Measurements from ENCODE around the gene CPXM2. TPM values are rescaled to one million over a fixed set of nuclear protein-coding genes. Genes with fewer than 3 reads are reported as not detected.

The CPXM2 gene
- total RNA-seq, result 5.8 TPM
- polyA plus RNA-seq, result 6.9 TPM
- long read RNA-seq, donor 1, result 0 reads
- long read RNA-seq, donor 2, result 0 reads
- long read RNA-seq, donor 3, partial matches to known transcripts, result 0 of 1 reads
- long read RNA-seq, donor 3, other reads (novel, unspliced or antisense), result 0 of 1 reads
- long read RNA-seq, donor 4, partial matches to known transcripts, result 0 of 1 reads
- long read RNA-seq, donor 4, other reads (novel, unspliced or antisense), result 0 of 1 reads
- long read RNA-seq, donor 5, partial matches to known transcripts, result 0 of 3 reads
- long read RNA-seq, donor 5, other reads (novel, unspliced or antisense), result 0 of 3 reads
- long read RNA-seq, donor 6, result 0 reads
- long read RNA-seq, donor 7, partial matches to known transcripts, result 0 of 1 reads
- long read RNA-seq, donor 7, other reads (novel, unspliced or antisense), result 0 of 1 reads
- long read RNA-seq, donor 8, result 0 reads
- long read RNA-seq, donor 9, partial matches to known transcripts, result 0 of 2 reads
- long read RNA-seq, donor 9, other reads (novel, unspliced or antisense), result 0 of 2 reads
- long read RNA-seq, donor 10, result 0 reads

DNA sequence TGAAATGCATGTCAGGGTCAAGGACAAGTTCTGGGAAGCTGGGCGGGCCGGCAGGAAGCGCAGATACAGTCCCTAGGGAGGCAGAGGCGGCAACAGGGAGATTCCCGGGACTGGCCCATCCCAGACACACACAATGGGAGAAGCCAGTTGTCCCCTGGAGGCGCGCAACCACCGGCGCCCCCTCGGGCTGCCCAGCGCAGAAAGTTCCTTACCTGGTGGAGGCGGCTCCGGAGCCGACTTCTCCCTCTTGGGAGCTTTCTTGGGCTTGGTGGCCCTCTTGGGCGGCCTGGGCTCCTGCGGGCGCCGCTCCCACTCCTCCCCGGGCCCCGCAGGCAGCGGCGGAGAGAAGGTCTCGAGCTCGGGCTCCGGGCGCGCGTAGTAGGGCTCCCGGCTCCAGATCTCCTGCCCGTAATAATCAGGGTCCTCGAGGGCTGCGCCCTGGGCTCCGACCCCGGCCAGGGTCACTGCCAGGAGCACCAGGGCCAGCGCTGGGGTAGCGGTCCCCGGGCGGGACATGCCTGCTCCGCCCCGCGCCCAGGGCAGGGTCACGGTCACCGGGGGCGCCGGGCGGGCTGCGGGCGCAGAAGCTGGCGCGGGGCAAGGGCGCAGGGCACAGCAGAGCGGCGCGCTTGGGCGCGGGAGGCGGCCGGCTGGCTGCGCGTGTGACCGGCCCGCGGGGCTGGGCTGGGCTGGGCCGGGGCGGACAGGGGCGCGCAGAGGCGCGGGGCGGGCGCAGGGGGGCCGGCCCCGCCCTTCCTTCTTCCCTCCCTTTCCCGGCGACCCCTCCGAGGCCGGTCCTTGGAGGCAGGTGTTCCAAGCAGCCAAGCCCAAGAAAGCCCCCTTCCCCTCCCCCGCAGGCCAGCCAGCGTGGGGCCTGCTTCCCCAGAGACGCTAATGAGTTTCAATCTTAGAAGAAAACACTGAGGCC is at the start of gene CPXM2:
Gene CPXM2 (minus strand): TSS at position 664 of the 928 bp plus-strand sequence. CDS start 148 bp downstream, at position 516.
- WGBS, result 9% methylated on average over 80 of the region's 80 CpGs
- H3K9me3 ChIP-seq (ENCODE audit: control insufficient read depth in 2 of 2, insufficient read depth in 1 of 2, low read length in 1 of 2), result peaks cover 0 to 6% of the 10 kb centered on the region in 2 donors
- DNase-seq (ENCODE audit: low read depth in 6 of 9, low spot score in 9 of 9), result no peak
- peak within 1 kb of the TSS; percentile 24 to 32 for H3K4me3 ChIP-seq (ENCODE audit: low read length in 2 of 2)
- H3K27ac ChIP-seq (ENCODE audit: low read depth in 1 of 2, low read length in 1 of 2), result peak within 1 kb of the TSS in 1 of 2 donors; percentile 52
- H3K4me1 ChIP-seq (ENCODE audit: control insufficient read depth in 2 of 2, insufficient read depth in 2 of 2, low read length in 2 of 2), result no peaks in the 10 kb centered on the region
- H3K27me3 ChIP-seq (ENCODE audit: control insufficient read depth in 2 of 2, insufficient read depth in 1 of 2, low read length in 1 of 2), result peaks cover 24 to 40% of the 10 kb centered on the region in 2 donors
- H3K36me3 ChIP-seq (ENCODE audit: control insufficient read depth in 2 of 2, insufficient read depth in 2 of 2, low read length in 1 of 2), result no peaks in the 10 kb centered on the region

DNA sequence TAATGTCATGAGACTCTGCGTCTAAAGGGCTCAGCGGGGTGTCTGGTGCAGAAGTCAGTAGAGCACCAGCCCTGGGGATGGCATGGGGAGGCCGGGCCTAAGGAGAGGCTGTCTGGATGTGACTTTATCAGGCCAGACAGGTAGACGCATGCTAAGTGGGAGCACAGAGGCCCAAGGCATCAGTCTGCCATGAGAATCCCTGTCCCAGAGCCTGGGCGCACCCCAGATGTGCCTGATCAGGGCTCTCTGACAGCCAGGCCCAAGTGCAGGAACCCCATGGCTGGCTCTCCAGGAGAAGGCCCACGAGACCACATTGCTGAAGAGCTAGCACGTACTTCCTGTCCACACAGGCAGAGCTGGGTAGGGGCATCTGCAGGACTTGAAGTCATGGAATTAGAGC is 48.0 kb upstream of the CPXM2 start:
- no peaks in the 10 kb centered on the region for H3K9me3 ChIP-seq (ENCODE audit: control insufficient read depth in 2 of 2, insufficient read depth in 1 of 2, low read length in 1 of 2)
- H3K36me3 ChIP-seq (ENCODE audit: control insufficient read depth in 2 of 2, insufficient read depth in 2 of 2, low read length in 1 of 2), result no peaks in the 10 kb centered on the region
- H3K4me1 ChIP-seq (ENCODE audit: control insufficient read depth in 2 of 2, insufficient read depth in 2 of 2, low read length in 2 of 2), result no peaks in the 10 kb centered on the region
- no peak for DNase-seq (ENCODE audit: low read depth in 6 of 9, low spot score in 9 of 9)
- no peaks in the 10 kb centered on the region for H3K27me3 ChIP-seq (ENCODE audit: control insufficient read depth in 2 of 2, insufficient read depth in 1 of 2, low read length in 1 of 2)
- no peak overlapping the region for H3K4me3 ChIP-seq (ENCODE audit: low read length in 2 of 2)
- WGBS, result 96% methylated on average over 7 of the region's 7 CpGs
- no peak overlapping the region for H3K27ac ChIP-seq (ENCODE audit: low read depth in 1 of 2, low read length in 1 of 2)

DNA sequence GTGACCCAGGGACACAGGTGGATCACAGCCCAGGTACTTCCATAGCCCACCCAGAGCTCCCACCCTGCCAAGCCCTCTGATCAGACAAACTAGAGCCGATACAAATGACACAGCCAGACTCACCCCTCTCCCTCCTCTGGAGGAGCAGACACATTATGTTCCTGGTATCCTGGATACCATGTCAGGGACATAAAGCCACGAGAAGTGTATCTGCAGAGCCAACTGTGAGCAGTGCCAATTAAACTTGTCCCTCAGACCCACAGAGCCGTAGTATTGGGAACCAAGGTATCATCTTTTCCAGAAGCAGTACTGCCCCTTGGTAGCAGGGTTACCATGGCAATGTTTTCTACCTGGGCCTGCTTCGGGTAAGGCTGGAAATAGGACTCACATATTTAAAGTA is 47.3 kb upstream of the CPXM2 start:
- WGBS, result 93% methylated on average over 4 of the region's 4 CpGs
- H3K27me3 ChIP-seq (ENCODE audit: control insufficient read depth in 2 of 2, insufficient read depth in 1 of 2, low read length in 1 of 2), result no peaks in the 10 kb centered on the region
- no peak overlapping the region for H3K4me3 ChIP-seq (ENCODE audit: low read length in 2 of 2)
- no peak for DNase-seq (ENCODE audit: low read depth in 6 of 9, low spot score in 9 of 9)
- H3K27ac ChIP-seq (ENCODE audit: low read depth in 1 of 2, low read length in 1 of 2), result no peak overlapping the region
- no peaks in the 10 kb centered on the region for H3K36me3 ChIP-seq (ENCODE audit: control insufficient read depth in 2 of 2, insufficient read depth in 2 of 2, low read length in 1 of 2)
- no peaks in the 10 kb centered on the region for H3K4me1 ChIP-seq (ENCODE audit: control insufficient read depth in 2 of 2, insufficient read depth in 2 of 2, low read length in 2 of 2)
- no peaks in the 10 kb centered on the region for H3K9me3 ChIP-seq (ENCODE audit: control insufficient read depth in 2 of 2, insufficient read depth in 1 of 2, low read length in 1 of 2)

DNA sequence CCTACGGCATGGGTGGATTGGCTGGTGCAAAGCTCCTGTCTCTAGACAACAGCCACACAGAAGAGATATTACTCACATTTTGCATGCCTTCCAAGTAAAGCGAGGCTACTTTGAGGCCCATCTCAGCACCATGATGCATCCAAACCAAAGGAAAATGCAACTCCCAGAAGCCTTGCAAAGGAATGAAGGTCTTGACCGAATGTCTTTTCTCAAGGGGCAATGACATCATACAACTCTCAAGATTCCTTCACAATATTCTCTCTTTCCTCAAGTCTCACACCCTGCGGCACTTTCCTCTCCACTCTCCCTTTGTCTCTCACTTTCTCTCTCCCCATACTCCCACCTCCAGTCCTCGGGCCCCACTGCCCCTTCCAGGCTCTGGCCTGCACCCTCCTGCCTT is 44.8 kb upstream of the CPXM2 start:
- 79% methylated on average over 5 of the region's 5 CpGs for WGBS
- no peaks in the 10 kb centered on the region for H3K36me3 ChIP-seq (ENCODE audit: control insufficient read depth in 2 of 2, insufficient read depth in 2 of 2, low read length in 1 of 2)
- no peak for DNase-seq (ENCODE audit: low read depth in 6 of 9, low spot score in 9 of 9)

GRCh38 chr10:123935680-123936079 is 44.1 kb upstream of the CPXM2 start:
- Histone ChIP-seq H3K27me3 (ENCODE audit: control insufficient read depth in 2 of 2, insufficient read depth in 1 of 2, low read length in 1 of 2) (no peaks in the 10 kb centered on the region), H3K4me1 (ENCODE audit: control insufficient read depth in 2 of 2, insufficient read depth in 2 of 2, low read length in 2 of 2) (no peaks in the 10 kb centered on the region), H3K4me3 (ENCODE audit: low read length in 2 of 2) (no peak overlapping the region), H3K36me3 (ENCODE audit: control insufficient read depth in 2 of 2, insufficient read depth in 2 of 2, low read length in 1 of 2) (no peaks in the 10 kb centered on the region), H3K9me3 (ENCODE audit: control insufficient read depth in 2 of 2, insufficient read depth in 1 of 2, low read length in 1 of 2) (no peaks in the 10 kb centered on the region), H3K27ac (ENCODE audit: low read depth in 1 of 2, low read length in 1 of 2) (no peak overlapping the region)
- 97% methylated on average over 2 of the region's 2 CpGs for WGBS
- DNase-seq (ENCODE audit: low read depth in 6 of 9, low spot score in 9 of 9), result no peak

More for the DNA sequence above, 44.8 kb upstream of the CPXM2 start:
- H3K27me3 ChIP-seq (ENCODE audit: control insufficient read depth in 2 of 2, insufficient read depth in 1 of 2, low read length in 1 of 2), result no peaks in the 10 kb centered on the region
- H3K9me3 ChIP-seq (ENCODE audit: control insufficient read depth in 2 of 2, insufficient read depth in 1 of 2, low read length in 1 of 2), result no peaks in the 10 kb centered on the region
- no peak overlapping the region for H3K4me3 ChIP-seq (ENCODE audit: low read length in 2 of 2)
- no peak overlapping the region for H3K27ac ChIP-seq (ENCODE audit: low read depth in 1 of 2, low read length in 1 of 2)
- H3K4me1 ChIP-seq (ENCODE audit: control insufficient read depth in 2 of 2, insufficient read depth in 2 of 2, low read length in 2 of 2), result no peaks in the 10 kb centered on the region

DNA sequence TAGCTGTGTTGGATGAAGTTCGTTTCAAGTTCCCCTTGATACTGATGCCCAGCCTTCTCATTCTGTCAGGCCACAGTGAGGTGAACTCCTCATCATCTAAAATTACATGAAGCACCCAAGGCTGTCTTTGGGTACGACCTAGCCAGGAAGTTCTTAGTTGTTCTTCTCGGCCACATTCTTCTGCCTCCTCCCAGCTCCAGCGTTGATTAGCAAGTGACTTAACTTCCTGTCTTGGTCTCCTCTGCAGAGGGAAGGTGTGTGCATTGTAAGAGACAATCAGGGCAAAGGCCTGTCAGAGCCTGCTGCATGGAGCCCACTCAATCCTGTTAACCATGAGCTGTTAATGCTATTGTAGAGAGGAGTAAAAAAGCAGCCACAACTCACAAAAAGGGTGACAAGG is 43.2 kb upstream of the CPXM2 start:
- Histone ChIP-seq H3K36me3 (ENCODE audit: control insufficient read depth in 2 of 2, insufficient read depth in 2 of 2, low read length in 1 of 2) (no peaks in the 10 kb centered on the region), H3K4me3 (ENCODE audit: low read length in 2 of 2) (no peak overlapping the region), H3K27ac (ENCODE audit: low read depth in 1 of 2, low read length in 1 of 2) (no peak overlapping the region), H3K9me3 (ENCODE audit: control insufficient read depth in 2 of 2, insufficient read depth in 1 of 2, low read length in 1 of 2) (peaks cover 0 to 4% of the 10 kb centered on the region in 2 donors), H3K27me3 (ENCODE audit: control insufficient read depth in 2 of 2, insufficient read depth in 1 of 2, low read length in 1 of 2) (no peaks in the 10 kb centered on the region), H3K4me1 (ENCODE audit: control insufficient read depth in 2 of 2, insufficient read depth in 2 of 2, low read length in 2 of 2) (no peaks in the 10 kb centered on the region)
- WGBS, result 40% methylated on average over 4 of the region's 4 CpGs
- no peak for DNase-seq (ENCODE audit: low read depth in 6 of 9, low spot score in 9 of 9)

DNA sequence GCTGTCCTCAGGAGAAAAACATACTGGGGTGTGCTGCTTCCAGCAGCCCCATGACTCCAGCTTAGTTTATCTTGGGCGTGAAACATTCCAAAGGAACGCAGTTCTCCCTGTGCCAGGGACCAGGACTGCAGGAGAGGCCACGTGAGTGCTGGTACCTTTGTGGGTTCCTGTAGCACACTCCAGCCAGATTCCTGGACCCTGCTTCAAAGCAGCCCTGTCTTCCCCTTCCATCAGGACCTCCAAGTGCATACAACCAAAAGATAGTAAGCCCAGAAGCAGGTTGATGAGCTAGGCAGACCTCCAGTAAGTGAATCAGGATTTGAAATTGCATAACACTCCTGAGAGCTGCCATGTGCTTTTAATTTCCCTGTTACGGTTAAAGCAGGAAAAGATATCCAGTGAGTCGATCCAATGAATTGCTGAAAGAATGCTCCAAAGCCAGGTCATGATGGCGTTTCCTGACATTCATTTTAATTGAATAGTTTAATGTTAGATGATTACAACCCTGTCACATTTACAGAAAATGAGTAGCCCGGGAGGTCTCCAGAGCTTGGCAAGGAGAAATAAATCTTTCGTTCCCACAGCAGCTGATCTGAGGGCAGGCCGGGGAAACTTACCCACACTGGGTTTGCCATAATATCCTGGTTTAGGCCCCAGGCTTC is 38.9 kb upstream of the CPXM2 start:
- Histone ChIP-seq H3K27me3 (ENCODE audit: control insufficient read depth in 2 of 2, insufficient read depth in 1 of 2, low read length in 1 of 2) (no peaks in the 10 kb centered on the region), H3K4me3 (ENCODE audit: low read length in 2 of 2) (no peak overlapping the region), H3K9me3 (ENCODE audit: control insufficient read depth in 2 of 2, insufficient read depth in 1 of 2, low read length in 1 of 2) (peaks cover 0 to 4% of the 10 kb centered on the region in 2 donors), H3K27ac (ENCODE audit: low read depth in 1 of 2, low read length in 1 of 2) (no peak overlapping the region), H3K36me3 (ENCODE audit: control insufficient read depth in 2 of 2, insufficient read depth in 2 of 2, low read length in 1 of 2) (no peaks in the 10 kb centered on the region), H3K4me1 (ENCODE audit: control insufficient read depth in 2 of 2, insufficient read depth in 2 of 2, low read length in 2 of 2) (no peaks in the 10 kb centered on the region)
- 91% methylated on average over 9 of the region's 9 CpGs for WGBS
- DNase-seq (ENCODE audit: low read depth in 6 of 9, low spot score in 9 of 9), result no peak

DNA sequence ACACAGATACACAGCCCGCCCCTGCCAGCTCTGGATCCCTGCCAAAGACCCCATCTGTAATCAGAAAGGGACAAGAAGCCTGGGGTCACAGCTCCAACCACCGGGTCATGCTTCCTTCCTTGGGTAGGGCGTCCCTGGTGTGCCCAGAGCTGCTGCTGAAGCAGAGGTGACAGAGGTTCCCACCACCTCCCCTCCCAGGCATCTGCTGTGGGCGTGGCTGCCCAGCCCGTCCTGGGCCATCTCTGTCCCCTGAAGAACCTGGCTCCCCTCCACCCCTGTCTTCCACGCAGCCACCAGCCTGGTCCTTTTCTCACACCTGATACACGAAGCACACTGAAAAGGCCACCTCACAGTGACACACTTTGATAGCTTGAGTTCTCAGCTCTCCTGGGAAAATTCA is 38.2 kb upstream of the CPXM2 start:
- peaks cover 0 to 4% of the 10 kb centered on the region in 2 donors for H3K9me3 ChIP-seq (ENCODE audit: control insufficient read depth in 2 of 2, insufficient read depth in 1 of 2, low read length in 1 of 2)
- no peaks in the 10 kb centered on the region for H3K4me1 ChIP-seq (ENCODE audit: control insufficient read depth in 2 of 2, insufficient read depth in 2 of 2, low read length in 2 of 2)
- H3K4me3 ChIP-seq (ENCODE audit: low read length in 2 of 2), result no peak overlapping the region
- H3K36me3 ChIP-seq (ENCODE audit: control insufficient read depth in 2 of 2, insufficient read depth in 2 of 2, low read length in 1 of 2), result no peaks in the 10 kb centered on the region
- 82% methylated on average over 7 of the region's 7 CpGs for WGBS
- no peak overlapping the region for H3K27ac ChIP-seq (ENCODE audit: low read depth in 1 of 2, low read length in 1 of 2)
- no peak for DNase-seq (ENCODE audit: low read depth in 6 of 9, low spot score in 9 of 9)
- no peaks in the 10 kb centered on the region for H3K27me3 ChIP-seq (ENCODE audit: control insufficient read depth in 2 of 2, insufficient read depth in 1 of 2, low read length in 1 of 2)
